PC-3 (cell line): ENCODE data around the gene PHF8. TPM values are rescaled to one million over a fixed set of nuclear protein-coding genes. Genes with fewer than 3 reads are reported as not detected.

Experiments
- ATAC-seq: fragments of 200-7000 bp; cut with Tn5 transposase; 2 replicates; pipeline ENCODE4 v1.9.1; 2020; ENCODE audit warnings: mild to moderate bottlenecking, moderate library complexity
- BruUV-seq: library from RNA; stranded (reverse); fragments of 400-500 nt; replicated peaks from 2 replicates; lab custom pipeline; 2021; lab: Mats Ljungman, UMichigan
- CTCF ChIA-PET: fragments of 300-600 bp; sonication (Branson Sonifier 250); formaldehyde crosslinking; loops from one replicate; lab custom pipeline; 2022; ENCODE audit warnings: antibody characterized with exemption; lab: Charles Lee
- POLR2A ChIA-PET: fragments of 300-600 bp; sonication (Branson Sonifier 250); formaldehyde crosslinking; loops from one replicate; lab custom pipeline; 2022; ENCODE audit warnings: antibody characterized with exemption; ENCODE audit not compliant: unreplicated experiment; lab: Charles Lee
- DNase-seq: peaks from one replicate; pipeline ENCODE4 v3.0.0-alpha.2; 2015
- H2AFZ ChIP-seq: fragments of 300-600 bp; sonication (generic); 2 replicates; pipeline ENCODE4 v1.6.0; 2016; ENCODE audit warnings: antibody characterized with exemption, low read length
- H3F3A ChIP-seq: fragments of 300-600 bp; sonication (generic); one replicate; pipeline ENCODE4 v1.6.0; 2017; ENCODE audit warnings: antibody characterized with exemption, low read length, control low read depth, mild to moderate bottlenecking; ENCODE audit not compliant: unreplicated experiment
- H3K27ac ChIP-seq: fragments of 300-600 bp; sonication (generic); 2 replicates; pipeline ENCODE4 v1.5.1; 2016; ENCODE audit warnings: mild to moderate bottlenecking, low read length
- H3K27me3 ChIP-seq: fragments of 300-600 bp; sonication (generic); 2 replicates; pipeline ENCODE4 v1.6.1; 2016; ENCODE audit warnings: low read length, mixed read lengths
- H3K36me3 ChIP-seq: fragments of 300-600 bp; sonication (generic); 2 replicates; pipeline ENCODE4 v1.6.1; 2016; ENCODE audit warnings: low read depth, mixed run types, low read length, mixed read lengths
- H3K4me1 ChIP-seq: fragments of 300-600 bp; sonication (generic); 2 replicates; pipeline ENCODE4 v1.5.1; 2016; ENCODE audit warnings: low read length; ENCODE audit not compliant: insufficient read depth
- H3K4me2 ChIP-seq: fragments of 300-600 bp; sonication (generic); 2 replicates; pipeline ENCODE4 v1.6.0; 2016; ENCODE audit warnings: low read length
- H3K4me3 ChIP-seq: fragments of 300-600 bp; sonication (generic); 2 replicates; pipeline ENCODE4 v1.5.1; 2016; ENCODE audit warnings: mild to moderate bottlenecking, low read length, mixed read lengths
- H3K79me2 ChIP-seq: fragments of 300-600 bp; sonication (generic); 2 replicates; pipeline ENCODE4 v1.6.1; 2017; ENCODE audit warnings: low read length, mixed read lengths
- H3K9ac ChIP-seq: fragments of 300-600 bp; sonication (generic); 2 replicates; pipeline ENCODE4 v1.6.0; 2016; ENCODE audit warnings: mild to moderate bottlenecking, low read length
- H3K9me2 ChIP-seq: fragments of 300-600 bp; sonication (generic); replicated peaks from 2 replicates; pipeline ENCODE4 v1.6.1; 2016; ENCODE audit warnings: mixed run types, low read length, mixed read lengths
- H3K9me3 ChIP-seq: fragments of 300-600 bp; sonication (generic); 2 replicates; pipeline ENCODE4 v1.6.1; 2016; ENCODE audit warnings: low read length, mixed read lengths
- H4K20me1 ChIP-seq: fragments of 300-600 bp; sonication (generic); 2 replicates; pipeline ENCODE4 v1.6.1; 2016; ENCODE audit warnings: low read length, mixed read lengths
- CTCF ChIP-seq: fragments of 300-600 bp; sonication (generic); conservative IDR thresholded peaks from 2 replicates; pipeline ENCODE4 v1.5.1; 2017; ENCODE audit warnings: antibody characterized with exemption, low read depth, mild to moderate bottlenecking, low read length
- EZH2 ChIP-seq: fragments of 300-600 bp; sonication (generic); IDR thresholded peaks from one replicate; pipeline ENCODE4 v1.6.1; 2017; ENCODE audit warnings: antibody characterized with exemption, mild to moderate bottlenecking, low read length; ENCODE audit not compliant: unreplicated experiment
- EZH2phosphoT487 ChIP-seq: fragments of 300-600 bp; sonication (generic); IDR thresholded peaks from 2 replicates; pipeline ENCODE4 v1.6.1; 2018; ENCODE audit warnings: mild to moderate bottlenecking, antibody characterized with exemption, low read length, borderline replicate concordance
- intact Hi-C: fragments of 100-400 bp; cut with micrococcal nuclease; formaldehyde crosslinking; loops from 2 replicates; pipeline ENCODE4 v1.9.0; 2023
- total RNA-seq: library from RNA; depleted of rRNA; stranded (reverse); fragments of >200 nt; gene quantifications from 2 replicates; pipeline ENCODE4 v1.2.3, GENCODE V29; 2014

PHF8 gene
- total RNA-seq, 1 experiment from 2014 or later = 19.4 TPM

- ChIA-PET POLR2A (no interaction called here), CTCF (no interaction called here)
- Histone ChIP-seq H4K20me1 (no peaks in the 10 kb centered on the region), H3K36me3 (peaks cover 10% of the 10 kb centered on the region), H3K9me2 (no peaks in the 10 kb centered on the region), H3F3A (no peaks in the 10 kb centered on the region), H2AFZ (no peak overlapping the region), H3K9me3 (0 out of 2 replicates have a peak, but pooled peaks cover 5% of the 10 kb centered on the region), H3K27ac (no peak overlapping the region), H3K9ac (no peak overlapping the region), H3K4me1 (no peaks in the 10 kb centered on the region), H3K4me3 (no peak overlapping the region), H3K27me3 (no peaks in the 10 kb centered on the region), H3K79me2 (no peaks in the 10 kb centered on the region), H3K4me2 (no peak overlapping the region)
- no TSS peak for BruUV-seq
- DNase-seq (no peak), ATAC-seq (no peak)
- intact Hi-C loops = no loop called here
- TF ChIP-seq EZH2phosphoT487 = no peak
- TF ChIP-seq CTCF = no peak
- no peak for TF ChIP-seq EZH2
Measured at GRCh38 chrX:53969540-53969939, 74.7 kb downstream of the PHF8 start.

- no peak overlapping the region for H2AFZ ChIP-seq
- no peak overlapping the region for H3K4me3 ChIP-seq
- ChIA-PET POLR2A (no interaction called here), CTCF (no interaction called here)
- H3K27ac ChIP-seq = no peak overlapping the region
- no peaks in the 10 kb centered on the region for H3K4me1 ChIP-seq
- no peaks in the 10 kb centered on the region for H3K9me2 ChIP-seq
- no peak for DNase-seq
- no peak overlapping the region for H3K4me2 ChIP-seq
- H3K79me2 ChIP-seq = no peaks in the 10 kb centered on the region
- ATAC-seq = no peak
- no peaks in the 10 kb centered on the region for H3K27me3 ChIP-seq
- H3K9me3 ChIP-seq = no peaks in the 10 kb centered on the region
- no peaks in the 10 kb centered on the region; the same call in 1 of the 2 replicates for H3K36me3 ChIP-seq
- no TSS peak for BruUV-seq
- H3K9ac ChIP-seq = no peak overlapping the region
- no peaks in the 10 kb centered on the region for H4K20me1 ChIP-seq
- intact Hi-C loops = no loop called here
- TF ChIP-seq EZH2 (no peak), CTCF (no peak), EZH2phosphoT487 (no peak)
- no peaks in the 10 kb centered on the region for H3F3A ChIP-seq
Measured at GRCh38 chrX:53950130-53950733, 94.0 kb downstream of the PHF8 start.

- no peaks in the 10 kb centered on the region for H3K4me1 ChIP-seq
- no peaks in the 10 kb centered on the region for H3K9me3 ChIP-seq
- H3K9ac ChIP-seq = no peak overlapping the region
- CTCF ChIA-PET = no interaction called here
- no peaks in the 10 kb centered on the region for H3K27me3 ChIP-seq
- BruUV-seq = no TSS peak
- ATAC-seq (no peak), DNase-seq (no peak)
- no peaks in the 10 kb centered on the region for H3K9me2 ChIP-seq
- H3K36me3 ChIP-seq = peaks cover 12% of the 10 kb centered on the region; the same call in 1 of the 2 replicates
- no peaks in the 10 kb centered on the region for H3F3A ChIP-seq
- H3K4me3 ChIP-seq = no peak overlapping the region
- H3K79me2 ChIP-seq = no peaks in the 10 kb centered on the region
- no peak overlapping the region for H3K4me2 ChIP-seq
- H4K20me1 ChIP-seq = no peaks in the 10 kb centered on the region
- intact Hi-C loops = no loop called here
- H2AFZ ChIP-seq = no peak overlapping the region
- H3K27ac ChIP-seq = no peak overlapping the region
- POLR2A ChIA-PET = no interaction called here
- TF ChIP-seq EZH2phosphoT487 = no peak
- no peak for TF ChIP-seq CTCF
- TF ChIP-seq EZH2 = no peak
Measured at GRCh38 chrX:53940180-53940579, 104.1 kb downstream of the PHF8 start.
